COLO668 (cell line): Measurements from ENCODE around the gene BLOC1S6.
A peak's percentile ranks its signal among the peaks of the same experiment; 100 is the strongest.

Source experiments
- DNase-seq: peaks from one replicate; lab custom pipeline; 2025; ENCODE audit not compliant: unreplicated experiment; lab: John Stamatoyannopoulos, UW

BLOC1S6 gene

GRCh38 chr15:45587095-45587862 is at the start of gene BLOC1S6:
BLOC1S6 (plus strand) TSS chr15:45587379; CDS start chr15:45587444, 65 bp downstream.
- DNase-seq = peak; percentile 91

GRCh38 chr15:45539680-45540079 is 47.5 kb upstream of the BLOC1S6 start:
- no peak for DNase-seq

GRCh38 chr15:45540531-45540930 is 46.6 kb upstream of the BLOC1S6 start:
- DNase-seq = no peak

GRCh38 chr15:45543051-45543450 is 44.1 kb upstream of the BLOC1S6 start:
- no peak for DNase-seq

GRCh38 chr15:45544266-45545023 is 42.7 kb upstream of the BLOC1S6 start:
- DNase-seq = no peak

GRCh38 chr15:45546789-45547188 is 40.4 kb upstream of the BLOC1S6 start:
- no peak for DNase-seq

- DNase-seq = no peak
Measured at GRCh38 chr15:45548753-45549520, 38.2 kb upstream of the BLOC1S6 start.

GRCh38 chr15:45549541-45550220 is 37.5 kb upstream of the BLOC1S6 start:
- no peak for DNase-seq

- no peak for DNase-seq
Measured at GRCh38 chr15:45550436-45550835, 36.7 kb upstream of the BLOC1S6 start.

GRCh38 chr15:45551676-45552075 is 35.5 kb upstream of the BLOC1S6 start:
- no peak for DNase-seq

- DNase-seq = no peak
Measured at GRCh38 chr15:45555934-45556608, 31.1 kb upstream of the BLOC1S6 start.

GRCh38 chr15:45572617-45573016 is 14.6 kb upstream of the BLOC1S6 start:
- DNase-seq = no peak

- no peak for DNase-seq
Measured at GRCh38 chr15:45573961-45574629, 13.1 kb upstream of the BLOC1S6 start.

GRCh38 chr15:45581919-45582318 is 5.3 kb upstream of the BLOC1S6 start:
- DNase-seq = no peak

GRCh38 chr15:45583731-45584639 is 3.2 kb upstream of the BLOC1S6 start:
- DNase-seq = no peak

GRCh38 chr15:45585069-45585791 is 1.9 kb upstream of the BLOC1S6 start:
- no peak for DNase-seq

- no peak for DNase-seq
Measured at GRCh38 chr15:45586125-45586524, 1.1 kb upstream of the BLOC1S6 start.

GRCh38 chr15:45586601-45587094 is 531 bp upstream of the BLOC1S6 start:
- DNase-seq = no peak
